IMR-90 (cell line): Measurements from ENCODE around the gene GRAMD2A. TPM values are rescaled to one million over a fixed set of nuclear protein-coding genes. Genes with fewer than 3 reads are reported as not detected.

ENCODE experiments used
- ATAC-seq: fragments of 200-7000 bp; cut with Tn5 transposase; 2 replicates; pipeline ENCODE4 v1.9.1; 2020; ENCODE audit warnings: low read depth, mild to moderate bottlenecking, moderate library complexity
- BruUV-seq: library from RNA; stranded (reverse); fragments of 400-500 nt; replicated peaks from 2 replicates; lab custom pipeline; 2021; lab: Mats Ljungman, UMichigan
- CTCF ChIA-PET: fragments of 300-600 bp; formaldehyde crosslinking; extraction: SDS; loops from one replicate; lab custom pipeline; 2021; ENCODE audit warnings: antibody characterized with exemption; lab: Yijun Ruan, JAX
- POLR2A ChIA-PET: fragments of 300-600 bp; sonication (Branson Sonifier 250); formaldehyde crosslinking; loops from one replicate; lab custom pipeline; 2022; ENCODE audit warnings: antibody characterized with exemption; ENCODE audit not compliant: unreplicated experiment; lab: Charles Lee
- DNase-seq: peaks from one replicate; pipeline ENCODE4 v3.0.0; 2013
- H2AFZ ChIP-seq: replicated peaks from 2 replicates; pipeline ENCODE3; 2013; ENCODE audit warnings: low read length, mild to moderate bottlenecking; ENCODE audit not compliant: poor library complexity
- H2AK5ac ChIP-seq: 2 replicates; pipeline ENCODE4 v1.6.1; 2013; ENCODE audit warnings: low read depth, low read length, inconsistent platforms
- H2AK9ac ChIP-seq: replicated peaks from 2 replicates; pipeline ENCODE3; 2013; ENCODE audit warnings: mild to moderate bottlenecking, low read depth, low read length, moderate library complexity; ENCODE audit not compliant: poor library complexity
- H2BK120ac ChIP-seq: 2 replicates; pipeline ENCODE4 v1.6.1; 2013; ENCODE audit warnings: low read depth, low read length, inconsistent platforms
- H2BK15ac ChIP-seq: 3 replicates; pipeline ENCODE4 v1.6.1; 2013; ENCODE audit warnings: low read depth, low read length, inconsistent platforms
- H2BK20ac ChIP-seq: 2 replicates; pipeline ENCODE4 v1.6.1; 2013; ENCODE audit warnings: low read depth, mild to moderate bottlenecking, inconsistent platforms, low read length, moderate library complexity
- H2BK5ac ChIP-seq: 2 replicates; pipeline ENCODE4 v1.6.1; 2013; ENCODE audit warnings: mild to moderate bottlenecking, low read depth, low read length, inconsistent platforms; ENCODE audit not compliant: poor library complexity, severe bottlenecking
- H3K14ac ChIP-seq: replicated peaks from 2 replicates; pipeline ENCODE4 v1.6.1; 2013; ENCODE audit warnings: low read depth, low read length, inconsistent platforms
- H3K18ac ChIP-seq: 2 replicates; pipeline ENCODE4 v1.6.1; 2013; ENCODE audit warnings: low read depth, low read length, control low read depth
- H3K23ac ChIP-seq: 2 replicates; pipeline ENCODE4 v1.6.1; 2013; ENCODE audit warnings: low read depth, low read length, inconsistent platforms
- H3K27ac ChIP-seq: 2 replicates; pipeline ENCODE4 v1.5.1; 2013; ENCODE audit warnings: mild to moderate bottlenecking, control low read depth, low read length; ENCODE audit not compliant: insufficient read depth
- H3K27me3 ChIP-seq: 2 replicates; pipeline ENCODE4 v1.6.1; 2013; ENCODE audit warnings: low read length; ENCODE audit not compliant: control insufficient read depth, insufficient read depth
- H3K36me3 ChIP-seq: 2 replicates; pipeline ENCODE4 v1.6.1; 2013; ENCODE audit warnings: low read length, mixed read lengths; ENCODE audit not compliant: control insufficient read depth, insufficient read depth
- H3K4ac ChIP-seq: 2 replicates; pipeline ENCODE4 v1.6.1; 2013; ENCODE audit warnings: low read depth, low read length, inconsistent platforms
- H3K4me1 ChIP-seq: 2 replicates; pipeline ENCODE4 v1.6.1; 2013; ENCODE audit warnings: low read length, mixed read lengths; ENCODE audit not compliant: control insufficient read depth, insufficient read depth
- H3K4me2 ChIP-seq: 2 replicates; pipeline ENCODE4 v1.6.1; 2013; ENCODE audit warnings: low read depth, mild to moderate bottlenecking, control low read depth, low read length, moderate library complexity
- H3K4me3 ChIP-seq: 2 replicates; pipeline ENCODE4 v1.5.1; 2013; ENCODE audit warnings: low read depth, mild to moderate bottlenecking, control low read depth, low read length, moderate library complexity; ENCODE audit not compliant: insufficient read depth
- H3K56ac ChIP-seq: 2 replicates; pipeline ENCODE4 v1.6.1; 2013; ENCODE audit warnings: low read length, inconsistent platforms; ENCODE audit not compliant: insufficient read depth; ENCODE audit errors: extremely low read depth
- H3K79me1 ChIP-seq, 2 experiments: 2 replicates each; pipeline ENCODE4 v1.6.1; 2013; ENCODE audit warnings: low read length in 2 of 2, inconsistent platforms in 1 of 2, low read depth in 1 of 2
- H3K9ac ChIP-seq: 2 replicates; pipeline ENCODE4 v1.6.1; 2013; ENCODE audit warnings: low read depth, low read length, control low read depth
- H3K9me1 ChIP-seq: 2 replicates; pipeline ENCODE4 v1.6.1; 2013; ENCODE audit warnings: low read length, inconsistent platforms; ENCODE audit not compliant: insufficient read depth
- H3K9me3 ChIP-seq: 2 replicates; pipeline ENCODE4 v1.6.1; 2013; ENCODE audit warnings: low read length; ENCODE audit not compliant: control insufficient read depth, insufficient read depth
- H4K20me1 ChIP-seq: 2 replicates; pipeline ENCODE4 v1.6.1; 2013; ENCODE audit warnings: low read length, inconsistent platforms; ENCODE audit not compliant: insufficient read depth
- H4K5ac ChIP-seq: 2 replicates; pipeline ENCODE4 v1.6.1; 2013; ENCODE audit warnings: mild to moderate bottlenecking, low read depth, low read length, control low read depth
- H4K8ac ChIP-seq, 2 experiments: 2 replicates each; pipeline ENCODE4 v1.6.1; 2013; ENCODE audit warnings: low read depth in 2 of 2, low read length in 2 of 2, control low read depth in 1 of 2, inconsistent platforms in 1 of 2
- H4K91ac ChIP-seq: 2 replicates; pipeline ENCODE4 v1.6.1; 2013; ENCODE audit warnings: low read depth, low read length, inconsistent platforms; ENCODE audit not compliant: insufficient read depth
- BHLHE40 ChIP-seq: fragments of 150-350 bp; IDR thresholded peaks from 2 replicates; pipeline ENCODE4 v1.6.1; 2016; ENCODE audit warnings: mild to moderate bottlenecking, low read depth, low read length
- CEBPB ChIP-seq: IDR thresholded peaks from 2 replicates; pipeline ENCODE4 v1.6.1; 2012; ENCODE audit warnings: low read depth, low read length, improper control_type of control experiment
- CHD1 ChIP-seq: IDR thresholded peaks from 2 replicates; pipeline ENCODE4 v1.6.1; 2012; ENCODE audit warnings: low read depth, low read length, improper control_type of control experiment
- FOS ChIP-seq: fragments of 150-350 bp; IDR thresholded peaks from 2 replicates; pipeline ENCODE4 v1.6.1; 2016; ENCODE audit warnings: low read depth, low read length
- MAFK ChIP-seq: IDR thresholded peaks from 2 replicates; pipeline ENCODE4 v1.6.1; 2012; ENCODE audit warnings: low read depth, low read length, improper control_type of control experiment
- MAZ ChIP-seq: IDR thresholded peaks from 2 replicates; pipeline ENCODE4 v1.6.1; 2012; ENCODE audit warnings: low read depth, mild to moderate bottlenecking, low read length, improper control_type of control experiment, moderate library complexity, borderline replicate concordance
- MXI1 ChIP-seq: IDR thresholded peaks from 2 replicates; pipeline ENCODE4 v1.6.1; 2012; ENCODE audit warnings: low read depth, mild to moderate bottlenecking, low read length, moderate library complexity, borderline replicate concordance
- NFE2L2 ChIP-seq: fragments of 150-350 bp; IDR thresholded peaks from 2 replicates; pipeline ENCODE4 v1.6.1; 2016; ENCODE audit warnings: low read depth, mild to moderate bottlenecking, low read length
- POLR2A ChIP-seq: IDR thresholded peaks from 2 replicates; pipeline ENCODE4 v1.6.1; 2012; ENCODE audit warnings: mild to moderate bottlenecking, low read depth, low read length
- RAD21 ChIP-seq: IDR thresholded peaks from 2 replicates; pipeline ENCODE4 v1.6.1; 2012; ENCODE audit warnings: low read length, improper control_type of control experiment
- RCOR1 ChIP-seq: IDR thresholded peaks from 2 replicates; pipeline ENCODE4 v1.6.1; 2012; ENCODE audit warnings: mild to moderate bottlenecking, low read length, improper control_type of control experiment; ENCODE audit not compliant: insufficient replicate concordance
- RFX5 ChIP-seq: IDR thresholded peaks from 2 replicates; pipeline ENCODE4 v1.8.0; 2012; ENCODE audit warnings: low read depth, mild to moderate bottlenecking, low read length, moderate library complexity
- SMC3 ChIP-seq: fragments of 150-350 bp; IDR thresholded peaks from 2 replicates; pipeline ENCODE4 v1.6.1; 2016; ENCODE audit warnings: low read depth, mild to moderate bottlenecking, antibody characterized with exemption, low read length, moderate library complexity
- WGBS, 2 experiments: methylation state at CpG; one replicate each; pipeline versions ENCODE4 v1.1.5 to v1.1.7; 2013; ENCODE audit warnings: missing lambda C conversion rate in 2 of 2; ENCODE audit not compliant: insufficient read length in 1 of 2; ENCODE audit errors: extremely low coverage in 2 of 2; 5-methylcytosine and 5-hydroxymethylcytosine counted together
- dilution Hi-C: fragments of 300-500 bp; cut with HindIII; formaldehyde crosslinking; loops from one replicate; pipeline ENCODE4 v1.14.3; 2018; ENCODE audit warnings: low sequenced_read_pairs; ENCODE audit not compliant: unreplicated experiment
- in situ Hi-C: fragments of 300-500 bp; cut with MboI; formaldehyde crosslinking; loops from 3 replicates; pipeline ENCODE4 v1.14.3; 2019; ENCODE audit warnings: low sequenced_read_pairs, inconsistent platforms, mixed read lengths
- intact Hi-C: fragments of 100-400 bp; cut with micrococcal nuclease; formaldehyde crosslinking; loops from 2 replicates; pipeline ENCODE4 v1.10.0; 2022
- polyA plus RNA-seq, 3 experiments: library from polyadenylated mRNA; depleted of rRNA; stranded (reverse); fragments of >200 nt; gene quantifications; 2 replicates each; pipeline ENCODE4 v1.2.3, GENCODE V29; 2012; ENCODE audit warnings: low replicate concordance in 1 of 3
- total RNA-seq: library from RNA; depleted of rRNA; stranded (reverse); fragments of >200 nt; gene quantifications from 2 replicates; pipeline ENCODE4 v1.2.3, GENCODE V29; 2012
- TF ChIP-seq, protein P1 (sequence below): conservative IDR thresholded peaks from 2 replicates; pipeline ENCODE4 v1.5.1; 2012; ENCODE audit warnings: mild to moderate bottlenecking, low read depth, low read length, improper control_type of control experiment
- TF ChIP-seq, protein P2 (sequence below): fragments of 150-350 bp; IDR thresholded peaks from 2 replicates; pipeline ENCODE4 v1.6.1; 2017; ENCODE audit warnings: mild to moderate bottlenecking, antibody characterized with exemption, low read length, low read depth
- TF ChIP-seq, protein P3 (sequence below): fragments of 150-350 bp; IDR thresholded peaks from 2 replicates; pipeline ENCODE4 v1.6.1; 2016; ENCODE audit warnings: low read depth, mild to moderate bottlenecking, low read length, moderate library complexity, borderline replicate concordance

GRAMD2A gene
- total and polyA plus RNA-seq, 2 of the 4 experiments (the other 2 are of a cell fraction), result 0.14 to 0.18 TPM

DNA sequence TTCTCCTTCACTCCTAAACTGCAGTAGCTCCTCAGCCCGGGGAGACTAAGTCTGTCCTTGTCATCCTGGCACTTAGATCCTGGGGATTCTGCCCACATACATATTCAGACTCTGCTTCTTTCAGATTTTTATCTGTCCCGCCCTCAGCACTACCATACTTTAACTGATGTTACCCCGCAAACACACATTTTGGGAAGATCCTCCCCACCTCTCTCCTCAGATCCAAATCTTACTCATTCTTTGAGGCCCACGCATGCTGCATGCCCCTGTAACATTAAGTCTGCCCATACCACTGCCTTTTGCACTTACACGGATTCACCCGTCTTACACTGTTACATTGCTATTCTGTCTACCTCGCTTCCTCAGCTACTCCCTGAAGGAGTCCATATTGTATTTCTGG lies 43.3 kb downstream of the GRAMD2A start:
- no peak overlapping the region for H4K5ac ChIP-seq
- DNase-seq, result no peak
- H4K20me1 ChIP-seq, result no peaks in the 10 kb centered on the region
- WGBS, 2 experiments, result 88% methylated on average over 3 of the region's 7 CpGs; no CpG with 5 or more reads in 1 of the 2 experiments
- no peak overlapping the region for H3K4me2 ChIP-seq
- POLR2A ChIA-PET, result interaction anchor here (0.6 kb wide), 1 partner anchor 25 kb away, joined by 6 read pairs; no protein-coding TSS in a partner anchor
- no peaks in the 10 kb centered on the region for H3K9me3 ChIP-seq
- H4K91ac ChIP-seq, result no peak overlapping the region
- H3K56ac ChIP-seq, result no peak overlapping the region
- CTCF ChIA-PET, result interaction anchor here (0.9 kb wide), 1 partner anchor 374 kb away, joined by 6 read pairs; no protein-coding TSS in a partner anchor
- intact Hi-C loops (loop anchor here (10.0 kb wide), 1 partner anchor 310 kb away; no protein-coding TSS in a partner anchor), in situ Hi-C loops (loop anchor here (10.0 kb wide), 1 partner anchor 700 kb away; no protein-coding TSS in a partner anchor), dilution Hi-C loops (no loop called here)
- H2AK5ac ChIP-seq, result no peak overlapping the region
- ATAC-seq, result no peak
- no peak overlapping the region for H3K4ac ChIP-seq
- H3K9ac ChIP-seq, result no peak overlapping the region
- no peak overlapping the region for H3K4me3 ChIP-seq
- H2AFZ ChIP-seq, result no peak overlapping the region
- H3K23ac ChIP-seq, result no peak overlapping the region
- no peak overlapping the region for H2BK120ac ChIP-seq
- no peak overlapping the region for H2BK5ac ChIP-seq
- H2BK15ac ChIP-seq, result no peak overlapping the region
- no peak overlapping the region for H3K27ac ChIP-seq
- H4K8ac ChIP-seq, result no peak overlapping the region
- no peak overlapping the region for H3K18ac ChIP-seq
- H2AK9ac ChIP-seq, result no peak overlapping the region
- TF ChIP-seq FOS (no peak), POLR2A (no peak), SMC3 (no peak), RAD21 (no peak), MAFK (no peak), BHLHE40 (no peak), RCOR1 (no peak), MAZ (no peak), MXI1 (no peak), RFX5 (no peak), CHD1 (no peak), CEBPB (no peak), NFE2L2 (no peak)
- TF ChIP-seq, protein P1, sequence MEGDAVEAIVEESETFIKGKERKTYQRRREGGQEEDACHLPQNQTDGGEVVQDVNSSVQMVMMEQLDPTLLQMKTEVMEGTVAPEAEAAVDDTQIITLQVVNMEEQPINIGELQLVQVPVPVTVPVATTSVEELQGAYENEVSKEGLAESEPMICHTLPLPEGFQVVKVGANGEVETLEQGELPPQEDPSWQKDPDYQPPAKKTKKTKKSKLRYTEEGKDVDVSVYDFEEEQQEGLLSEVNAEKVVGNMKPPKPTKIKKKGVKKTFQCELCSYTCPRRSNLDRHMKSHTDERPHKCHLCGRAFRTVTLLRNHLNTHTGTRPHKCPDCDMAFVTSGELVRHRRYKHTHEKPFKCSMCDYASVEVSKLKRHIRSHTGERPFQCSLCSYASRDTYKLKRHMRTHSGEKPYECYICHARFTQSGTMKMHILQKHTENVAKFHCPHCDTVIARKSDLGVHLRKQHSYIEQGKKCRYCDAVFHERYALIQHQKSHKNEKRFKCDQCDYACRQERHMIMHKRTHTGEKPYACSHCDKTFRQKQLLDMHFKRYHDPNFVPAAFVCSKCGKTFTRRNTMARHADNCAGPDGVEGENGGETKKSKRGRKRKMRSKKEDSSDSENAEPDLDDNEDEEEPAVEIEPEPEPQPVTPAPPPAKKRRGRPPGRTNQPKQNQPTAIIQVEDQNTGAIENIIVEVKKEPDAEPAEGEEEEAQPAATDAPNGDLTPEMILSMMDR, result no peak
- TF ChIP-seq, protein P2, sequence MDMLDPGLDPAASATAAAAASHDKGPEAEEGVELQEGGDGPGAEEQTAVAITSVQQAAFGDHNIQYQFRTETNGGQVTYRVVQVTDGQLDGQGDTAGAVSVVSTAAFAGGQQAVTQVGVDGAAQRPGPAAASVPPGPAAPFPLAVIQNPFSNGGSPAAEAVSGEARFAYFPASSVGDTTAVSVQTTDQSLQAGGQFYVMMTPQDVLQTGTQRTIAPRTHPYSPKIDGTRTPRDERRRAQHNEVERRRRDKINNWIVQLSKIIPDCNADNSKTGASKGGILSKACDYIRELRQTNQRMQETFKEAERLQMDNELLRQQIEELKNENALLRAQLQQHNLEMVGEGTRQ, result no peak
- TF ChIP-seq, protein P3, sequence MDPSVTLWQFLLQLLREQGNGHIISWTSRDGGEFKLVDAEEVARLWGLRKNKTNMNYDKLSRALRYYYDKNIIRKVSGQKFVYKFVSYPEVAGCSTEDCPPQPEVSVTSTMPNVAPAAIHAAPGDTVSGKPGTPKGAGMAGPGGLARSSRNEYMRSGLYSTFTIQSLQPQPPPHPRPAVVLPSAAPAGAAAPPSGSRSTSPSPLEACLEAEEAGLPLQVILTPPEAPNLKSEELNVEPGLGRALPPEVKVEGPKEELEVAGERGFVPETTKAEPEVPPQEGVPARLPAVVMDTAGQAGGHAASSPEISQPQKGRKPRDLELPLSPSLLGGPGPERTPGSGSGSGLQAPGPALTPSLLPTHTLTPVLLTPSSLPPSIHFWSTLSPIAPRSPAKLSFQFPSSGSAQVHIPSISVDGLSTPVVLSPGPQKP, result no peak
- H3K79me1 ChIP-seq, result no peaks in the 10 kb centered on the region
- H3K36me3 ChIP-seq, result no peaks in the 10 kb centered on the region
- no TSS peak for BruUV-seq
- H2BK20ac ChIP-seq, result no peak overlapping the region
- no peaks in the 10 kb centered on the region for H3K9me1 ChIP-seq
- H3K27me3 ChIP-seq, result no peaks in the 10 kb centered on the region
- H3K14ac ChIP-seq, result no peak overlapping the region
- peaks cover 8% of the 10 kb centered on the region; the same call in 1 of the 2 replicates for H3K4me1 ChIP-seq
